HG02981 (cell line): ENCODE data around the gene TRMT11.
"Not testable (repeated sequence)": the region's sequence is repeated elsewhere in the genome, so short reads cannot be mapped to it uniquely, and the experiment has no call there.

Experiments used
- ATAC-seq: cut with Tn5 transposase; IDR thresholded peaks from one replicate; pipeline ENCODE4 v1.9.1; 2021; ENCODE audit warnings: mild to moderate bottlenecking, moderate library complexity; ENCODE audit not compliant: unreplicated experiment

TRMT11 gene

DNA sequence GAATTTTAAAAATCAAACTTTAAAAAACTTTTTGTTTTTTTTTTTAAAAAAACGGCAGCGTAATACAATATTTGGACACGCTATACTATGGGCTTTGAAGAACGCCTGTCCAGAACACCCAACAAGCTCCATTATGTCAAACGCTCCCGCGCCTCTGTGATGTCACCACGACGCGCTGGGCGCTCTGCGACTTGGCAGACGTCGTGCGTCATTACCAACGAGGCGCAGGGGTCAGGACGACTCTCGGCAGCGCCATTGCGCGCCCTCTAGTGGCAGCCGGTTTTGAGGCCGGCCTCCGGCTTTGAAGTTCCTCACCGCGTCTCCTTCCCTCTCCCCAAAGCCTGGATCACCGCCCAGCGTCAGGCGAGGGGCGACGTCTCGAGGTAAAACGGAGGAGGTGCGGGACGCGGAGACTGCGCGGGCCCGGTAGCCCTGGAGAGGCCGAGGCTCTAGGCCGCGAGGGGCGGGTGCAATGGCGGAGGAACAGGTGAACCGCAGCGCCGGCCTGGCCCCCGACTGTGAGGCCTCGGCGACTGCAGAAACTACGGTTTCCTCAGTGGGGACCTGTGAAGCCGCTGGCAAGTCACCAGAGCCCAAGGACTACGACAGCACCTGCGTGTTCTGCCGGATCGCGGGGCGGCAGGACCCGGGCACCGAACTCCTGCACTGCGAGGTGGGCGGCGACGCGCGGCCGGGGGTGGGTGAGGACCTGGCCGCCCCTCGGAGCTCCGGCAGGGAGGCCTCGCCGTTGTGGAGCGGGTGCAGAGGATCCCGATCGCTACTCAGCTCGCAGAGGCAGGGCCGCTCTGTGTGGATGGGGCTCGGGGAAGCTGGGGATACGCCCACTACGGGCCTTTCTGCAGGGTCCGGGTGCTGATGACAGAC lies 29.6 kb upstream of the TRMT11 start, which contains the start of gene HINT3:
Gene HINT3, plus strand, starts transcription at position 265 of the 885 bp plus-strand sequence. Its CDS starts 208 bp downstream, at position 473.
- peak; percentile 88 for ATAC-seq

DNA sequence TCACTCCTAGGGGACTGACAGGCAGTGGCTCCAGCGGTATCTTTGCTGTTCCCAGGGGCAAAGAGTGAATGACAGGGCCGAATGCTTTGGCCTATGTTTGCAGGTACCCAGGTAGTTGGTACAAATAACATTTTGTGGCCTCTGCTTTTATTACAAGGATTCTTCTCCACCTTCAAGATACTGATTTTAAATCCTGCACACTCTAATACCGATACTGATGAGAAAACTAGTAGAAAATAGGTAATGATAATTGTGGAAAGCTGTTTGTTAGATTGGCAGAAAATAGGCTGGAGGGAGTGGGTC lies 29.0 kb upstream of the TRMT11 start:
- ATAC-seq: no peak

DNA sequence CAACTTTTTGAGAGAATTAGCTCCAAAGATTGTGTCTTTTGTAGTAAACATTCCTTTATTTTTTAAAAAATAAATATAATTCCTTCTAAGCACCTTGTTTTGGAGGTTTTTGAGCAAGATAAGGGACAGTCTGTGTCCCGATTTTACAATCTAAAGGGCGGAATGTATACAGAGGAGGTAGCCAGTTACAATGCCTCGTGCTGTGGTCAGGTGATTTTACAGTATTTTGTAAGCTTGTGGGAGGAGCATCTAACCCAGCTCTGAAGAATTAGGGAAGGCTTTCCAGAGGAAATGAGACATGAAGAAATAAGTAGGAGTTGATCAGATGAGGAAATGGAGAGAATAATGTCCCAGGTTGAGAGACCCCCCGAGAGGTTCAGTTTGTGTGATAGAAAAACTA lies 28.5 kb upstream of the TRMT11 start:
- ATAC-seq: no peak

DNA sequence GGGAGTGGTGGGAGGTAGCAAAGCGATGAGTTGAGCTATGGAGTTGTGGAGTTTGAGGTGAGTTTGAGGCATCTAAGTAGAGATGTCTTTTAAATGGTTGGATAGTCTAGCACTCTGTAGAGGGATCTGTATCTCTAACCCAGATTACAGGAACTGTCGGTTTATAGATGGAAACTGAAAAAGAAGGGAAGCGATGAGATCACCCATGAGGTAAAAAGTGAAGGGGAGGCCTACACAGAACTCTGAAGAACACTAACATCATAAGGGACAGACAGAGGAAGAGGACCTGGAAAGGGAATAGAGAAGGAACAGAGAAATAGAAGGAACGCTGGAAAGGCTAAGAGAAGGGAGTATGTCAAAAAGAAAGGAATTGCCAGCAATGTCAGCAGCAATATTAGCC lies 27.3 kb upstream of the TRMT11 start:
- ATAC-seq: no peak

DNA sequence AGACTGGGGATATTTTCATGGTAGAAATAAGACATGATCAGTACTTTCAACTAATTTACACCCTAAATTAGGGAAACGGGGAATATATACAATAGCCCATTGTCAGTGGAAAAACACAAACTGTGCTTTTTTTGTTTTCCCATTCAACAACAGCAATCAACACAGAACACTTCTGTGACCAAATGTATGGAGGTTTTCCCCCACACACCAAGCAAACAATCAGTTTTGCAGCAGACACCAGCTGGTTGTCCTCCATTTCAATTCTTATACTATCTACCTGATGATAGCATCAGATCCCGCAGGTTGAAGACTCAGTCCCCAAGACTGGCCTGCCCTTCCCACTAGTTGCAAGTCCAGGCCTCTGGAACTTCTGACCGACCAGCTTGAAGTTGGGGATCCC lies 25.2 kb upstream of the TRMT11 start:
- ATAC-seq: no peak

DNA sequence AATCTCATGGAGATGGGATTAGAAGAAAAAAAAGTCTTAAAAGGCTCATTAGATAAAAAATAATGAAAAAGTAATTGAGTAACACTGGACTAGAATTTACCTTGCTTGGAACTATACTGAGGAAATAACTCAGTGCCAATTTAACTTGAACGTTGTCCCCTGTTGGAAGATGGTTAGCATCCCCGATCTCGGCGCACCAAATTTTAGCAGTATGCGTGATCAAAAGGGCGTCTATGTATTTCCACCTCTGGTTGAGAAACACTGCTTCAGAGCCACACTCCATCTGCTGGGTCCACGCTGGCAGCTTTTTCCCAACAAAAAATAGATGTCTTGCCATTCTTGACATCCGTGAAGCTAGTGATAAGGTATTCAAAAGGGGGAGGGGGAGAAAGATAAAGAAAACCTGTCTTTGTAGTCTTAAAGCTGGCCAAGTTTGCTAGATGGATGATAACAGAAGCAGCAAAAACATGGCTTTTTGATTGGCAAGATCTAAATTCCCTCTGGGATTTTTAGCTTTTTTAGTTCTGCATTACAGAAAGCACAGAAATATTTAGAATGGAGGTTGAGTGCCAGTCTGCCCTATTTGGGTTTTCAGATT lies 23.3 kb upstream of the TRMT11 start:
- no peak for ATAC-seq

DNA sequence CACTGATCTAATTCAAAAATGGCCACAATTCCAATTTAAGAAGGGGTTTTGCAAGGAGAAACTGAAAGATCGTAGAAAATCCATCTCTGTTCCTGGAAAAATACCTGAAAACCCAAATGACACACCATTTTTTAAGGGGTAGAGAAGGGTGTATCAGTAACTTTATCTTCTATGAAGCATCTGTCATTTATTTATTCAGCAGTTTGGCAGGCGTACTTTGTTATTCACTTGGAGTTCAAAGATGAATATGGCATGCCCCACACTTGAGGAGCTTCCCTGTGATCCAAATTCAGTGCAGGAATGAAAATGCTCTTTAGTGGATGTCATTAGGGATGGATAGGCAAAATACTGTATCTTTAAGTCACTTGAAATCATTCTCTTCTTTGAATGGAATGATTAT lies 22.5 kb upstream of the TRMT11 start:
- ATAC-seq: no peak

DNA sequence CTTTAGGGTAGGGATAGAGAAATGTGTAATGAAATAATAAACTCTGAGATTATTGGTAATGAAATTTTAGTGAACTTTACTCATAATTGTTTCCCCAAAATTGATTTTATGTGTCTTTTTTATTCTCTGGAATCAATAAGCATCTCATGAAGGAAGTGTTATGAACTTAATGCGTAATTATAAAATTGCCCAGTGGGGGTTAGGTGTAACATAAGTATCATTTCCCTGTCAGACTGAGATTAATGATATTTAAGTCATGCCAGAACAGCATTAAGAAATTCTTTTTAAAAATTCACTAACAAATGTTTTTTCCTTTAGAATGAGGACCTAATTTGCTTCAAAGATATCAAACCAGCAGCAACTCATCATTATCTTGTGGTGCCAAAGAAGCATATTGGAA lies 19.8 kb upstream of the TRMT11 start:
- ATAC-seq: no peak

DNA sequence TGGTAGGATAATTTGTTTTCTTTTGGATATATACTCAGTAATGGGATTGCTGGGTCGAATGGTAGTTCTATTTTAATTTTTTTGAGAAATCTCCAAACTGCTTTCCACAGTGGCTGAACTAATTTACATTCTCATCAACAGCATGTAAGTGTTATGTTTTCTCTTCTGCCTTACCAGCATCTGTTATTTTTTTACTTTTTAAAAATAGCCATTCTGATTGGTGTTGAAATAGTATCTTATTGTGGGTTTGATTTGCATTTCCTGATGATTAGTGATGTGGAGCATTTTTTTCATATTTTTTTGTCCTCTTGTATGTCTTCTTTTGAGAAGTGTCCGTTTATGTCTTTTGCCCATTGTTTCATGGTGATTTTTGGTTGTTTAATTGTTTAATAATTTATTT lies 17.8 kb upstream of the TRMT11 start:
- no peak for ATAC-seq

DNA sequence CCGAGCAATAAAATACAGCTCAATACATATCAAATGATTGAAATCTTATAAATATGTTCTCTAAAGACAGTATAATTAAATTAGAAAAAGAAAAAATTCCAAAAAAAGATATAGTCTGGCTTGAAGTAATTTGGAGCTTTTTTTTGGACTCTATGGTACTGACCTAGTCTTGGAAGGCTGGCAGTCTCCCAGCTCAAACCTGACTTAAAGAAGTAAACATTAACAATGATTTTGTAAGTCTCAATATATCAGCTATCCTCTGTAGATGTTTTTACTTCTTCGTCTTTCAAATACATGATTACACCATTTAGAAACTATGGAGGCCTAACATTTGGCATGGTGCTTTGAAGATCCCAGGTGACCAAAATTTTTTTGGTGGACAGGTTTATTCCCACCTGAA lies 15.6 kb upstream of the TRMT11 start:
- ATAC-seq: no peak

DNA sequence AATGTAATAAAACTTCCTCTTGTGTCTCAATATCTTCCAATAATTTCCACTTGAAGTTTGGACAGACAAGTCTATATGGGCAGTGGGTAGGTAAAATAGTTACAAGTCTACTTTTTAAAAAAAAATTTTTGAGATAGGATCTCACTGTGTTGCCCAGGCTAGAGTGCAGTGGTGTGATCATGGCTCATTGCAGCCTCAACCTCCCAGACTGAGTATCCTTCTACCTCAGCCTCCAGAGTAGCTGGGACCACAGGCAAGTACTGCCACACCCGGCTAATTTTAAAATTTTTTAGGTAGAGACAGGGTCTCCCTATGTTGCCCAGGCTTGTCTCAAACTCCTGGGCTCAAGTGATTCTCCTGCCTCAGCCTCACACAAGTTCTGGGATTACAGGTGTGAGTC lies 13.9 kb upstream of the TRMT11 start:
- not testable (repeated sequence) for ATAC-seq

DNA sequence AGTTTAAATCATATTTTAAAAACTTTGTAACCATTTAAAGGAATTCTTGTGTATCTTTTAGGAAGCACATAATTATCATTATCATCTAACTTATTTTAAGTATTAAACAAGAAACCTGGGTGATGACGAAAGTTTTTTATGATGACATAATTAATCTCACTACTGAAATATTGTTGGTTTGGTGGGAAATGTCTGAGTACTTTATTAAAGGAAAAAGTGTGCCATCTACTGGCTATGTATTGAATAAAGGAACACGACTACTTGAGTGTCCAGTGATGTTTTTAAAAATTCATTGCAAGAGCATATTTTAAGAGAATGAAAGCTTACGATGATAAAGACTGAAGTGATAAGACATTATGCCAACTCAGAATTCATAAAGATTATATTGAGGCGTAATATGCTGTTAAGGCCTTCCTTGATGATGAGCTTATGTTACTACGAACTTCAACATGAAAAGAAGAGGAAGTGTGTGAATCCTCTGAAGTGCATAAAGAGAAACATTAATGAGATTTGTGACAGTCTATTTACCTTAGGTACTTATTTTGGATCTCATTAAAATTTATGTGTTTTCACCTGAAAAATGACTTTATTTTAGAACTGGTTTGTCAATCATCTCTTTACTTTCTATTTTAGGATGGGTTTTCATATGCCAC lies 12.0 kb upstream of the TRMT11 start:
- no peak for ATAC-seq

DNA sequence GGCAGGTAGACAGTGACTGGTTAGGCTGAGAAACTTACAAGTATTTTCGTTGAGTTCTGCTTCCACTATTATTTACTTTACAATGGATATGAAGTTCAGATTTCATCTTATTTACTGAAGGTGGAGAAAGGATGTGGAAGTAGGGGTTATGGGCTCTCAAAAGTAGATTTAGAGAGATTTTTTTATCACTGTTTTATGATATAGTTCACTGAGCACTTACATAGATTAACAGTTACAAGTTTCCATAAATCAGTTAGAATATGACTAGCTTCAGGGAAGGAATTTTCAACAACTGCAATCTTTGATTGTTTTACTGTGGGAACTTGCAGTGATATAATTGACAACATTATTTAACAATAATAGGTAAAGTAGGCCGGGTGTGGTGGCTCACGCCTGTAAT lies 7.2 kb upstream of the TRMT11 start:
- no peak for ATAC-seq

DNA sequence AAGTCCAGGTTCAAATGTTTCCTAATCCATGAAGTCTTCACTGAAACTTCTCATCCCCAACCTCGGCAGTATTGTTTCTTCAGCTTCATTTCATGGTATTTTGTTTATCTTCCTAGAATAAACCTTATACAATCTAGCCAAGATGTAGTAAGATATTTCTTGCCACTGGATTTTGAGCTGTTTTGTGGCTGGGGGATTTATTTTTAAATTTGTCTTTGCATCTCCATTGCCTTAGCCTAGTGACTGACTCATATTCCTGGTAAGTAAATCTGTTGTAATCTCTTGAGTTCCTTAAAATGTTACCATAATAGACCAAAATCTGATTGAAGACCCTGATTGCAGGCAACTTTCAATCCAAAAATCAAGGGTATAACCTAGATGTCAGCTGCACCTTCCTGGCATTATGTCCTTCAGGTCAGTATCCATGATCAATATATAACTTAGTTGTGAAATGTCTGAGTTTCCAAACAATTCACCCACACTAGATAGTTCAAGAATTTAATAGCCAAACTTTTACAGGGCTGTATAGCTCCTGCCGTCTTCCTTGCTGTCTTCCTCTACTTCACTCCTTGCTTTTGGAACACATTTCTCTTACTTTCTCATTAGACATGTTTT lies 4.7 kb upstream of the TRMT11 start:
- no peak for ATAC-seq

DNA sequence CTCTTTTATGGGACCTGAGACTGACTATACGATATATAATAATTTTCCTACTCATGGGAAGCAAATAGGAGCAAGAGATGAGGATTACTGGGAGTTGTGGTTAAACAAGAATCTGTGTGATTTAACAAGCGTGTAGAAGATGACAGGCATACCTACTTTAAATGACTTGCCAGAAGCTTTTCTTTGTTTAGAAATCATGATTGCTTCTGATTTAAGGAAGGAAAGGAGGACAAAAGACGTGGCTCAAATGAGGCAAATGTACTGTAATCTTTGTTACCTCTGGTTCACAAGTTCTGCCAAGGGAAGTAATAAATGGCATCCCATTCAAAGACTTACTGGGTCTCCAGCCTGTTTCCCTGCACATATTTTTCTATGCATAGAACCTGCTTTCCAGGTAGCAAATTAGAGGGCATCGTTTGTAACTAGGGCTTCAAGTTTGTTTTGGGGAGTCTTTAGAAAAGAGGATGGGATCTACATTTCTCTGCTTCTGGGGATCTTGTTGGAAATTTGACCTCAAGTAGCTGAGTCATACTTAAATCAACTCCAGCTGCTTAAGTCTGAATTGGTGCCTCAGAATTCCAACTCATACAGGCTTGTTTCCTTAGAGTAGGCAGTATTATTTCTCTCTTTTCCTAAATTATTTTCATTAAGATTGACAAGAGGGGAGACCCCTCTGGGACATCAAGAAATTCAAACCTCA lies 2.9 kb upstream of the TRMT11 start:
- ATAC-seq: no peak

DNA sequence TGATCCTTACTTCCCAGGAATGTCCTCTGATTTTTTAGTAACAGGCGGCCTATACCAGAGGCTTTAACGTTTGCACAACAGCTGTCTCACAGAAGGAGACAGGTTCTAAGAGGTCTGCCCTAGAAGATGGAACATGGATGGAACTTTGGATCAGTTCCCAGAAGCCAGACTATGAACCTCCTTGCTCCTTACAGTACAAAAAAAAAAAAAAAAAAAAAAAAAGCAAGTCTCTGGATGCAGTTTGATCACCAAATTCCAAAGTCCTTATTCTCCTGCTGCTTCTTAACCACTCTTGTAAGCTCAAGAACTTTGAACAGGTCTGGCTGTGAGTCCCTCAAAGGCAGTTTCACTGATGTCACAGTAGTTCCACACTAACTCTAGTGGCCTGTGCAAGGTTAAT lies 2.0 kb upstream of the TRMT11 start:
- ATAC-seq: no peak

DNA sequence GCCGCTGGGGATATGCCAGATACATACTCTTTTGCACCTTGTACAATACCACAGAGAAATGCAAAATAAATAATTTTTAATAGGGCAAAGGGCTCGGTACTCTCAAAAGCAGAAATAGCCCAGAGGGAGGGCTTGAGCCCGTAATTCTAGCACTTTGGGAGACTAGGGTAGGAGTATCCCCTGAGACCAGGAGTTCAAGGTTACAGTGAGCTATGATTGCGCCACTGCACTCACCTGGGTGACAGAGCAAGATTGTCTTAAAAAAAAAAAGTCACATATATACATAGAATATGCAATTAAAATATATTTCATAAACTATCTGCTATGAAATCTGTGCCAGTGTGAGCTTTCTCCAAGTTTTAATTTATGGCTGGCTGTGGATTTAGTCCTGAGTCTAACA lies 818 bp upstream of the TRMT11 start:
- ATAC-seq: no peak

DNA sequence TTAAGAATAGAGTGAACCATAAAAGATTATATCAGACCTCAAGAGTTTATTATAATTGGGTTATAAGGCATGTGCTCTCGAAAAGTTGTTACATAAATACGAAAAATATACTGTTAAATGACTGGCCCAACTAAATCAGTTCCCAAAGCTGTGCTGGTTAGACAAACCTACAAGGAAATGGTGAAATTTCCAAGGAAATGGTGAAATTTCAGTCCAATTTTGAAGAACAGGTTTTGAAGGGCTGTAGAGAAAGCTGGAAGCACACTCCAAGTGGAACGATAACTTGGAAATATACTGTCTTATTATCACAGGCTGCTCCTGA lies 400 bp upstream of the TRMT11 start:
- ATAC-seq: no peak

DNA sequence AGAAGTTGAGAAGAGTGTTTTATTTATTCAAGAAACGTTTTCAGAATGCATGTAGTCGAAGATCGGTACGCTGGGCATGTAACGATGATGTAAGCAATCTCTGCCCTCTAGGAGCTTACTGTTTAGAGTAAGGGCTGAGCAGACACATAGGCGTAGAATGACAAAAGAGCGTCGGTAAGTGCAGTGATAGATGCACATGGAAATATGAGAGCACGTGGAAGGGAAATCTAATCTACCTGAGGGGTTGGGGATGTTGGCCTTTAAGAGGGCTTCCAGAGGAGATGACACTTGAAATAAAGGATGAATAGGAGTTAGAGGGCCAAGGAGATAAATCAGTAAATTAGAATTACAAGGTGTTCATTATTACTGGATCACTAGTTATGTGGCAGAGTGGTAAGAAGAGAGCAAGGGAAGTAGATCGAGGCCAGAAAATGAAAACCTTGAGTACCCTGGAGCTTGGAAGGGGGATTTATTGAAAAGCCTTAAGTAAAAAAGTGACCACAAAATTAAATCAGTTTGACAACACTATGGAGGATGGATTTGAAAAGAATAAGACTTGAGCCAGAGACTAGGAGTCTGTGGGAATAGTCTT lies 782 bp downstream of the TRMT11 start:
- peak; percentile 32 for ATAC-seq

DNA sequence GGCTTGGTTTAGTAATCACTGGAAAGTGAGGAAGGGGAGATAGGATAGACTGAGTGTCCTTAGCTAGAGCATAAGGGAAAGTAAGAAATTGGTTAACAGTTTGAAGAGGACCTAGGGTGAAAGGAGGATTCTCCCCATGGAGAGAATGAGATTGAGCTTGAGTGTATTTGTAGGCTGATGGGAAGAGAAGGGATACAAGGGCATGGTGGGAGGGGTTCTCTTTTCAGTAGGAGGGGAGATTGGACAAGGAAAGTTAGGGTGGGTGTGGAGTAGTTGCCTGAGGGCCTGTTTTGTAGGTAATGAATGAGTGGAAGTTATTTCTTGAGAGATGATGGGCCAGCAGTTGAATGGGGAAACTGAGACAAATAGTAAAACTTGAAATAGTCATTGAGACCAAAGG lies 1.9 kb downstream of the TRMT11 start:
- no peak for ATAC-seq

DNA sequence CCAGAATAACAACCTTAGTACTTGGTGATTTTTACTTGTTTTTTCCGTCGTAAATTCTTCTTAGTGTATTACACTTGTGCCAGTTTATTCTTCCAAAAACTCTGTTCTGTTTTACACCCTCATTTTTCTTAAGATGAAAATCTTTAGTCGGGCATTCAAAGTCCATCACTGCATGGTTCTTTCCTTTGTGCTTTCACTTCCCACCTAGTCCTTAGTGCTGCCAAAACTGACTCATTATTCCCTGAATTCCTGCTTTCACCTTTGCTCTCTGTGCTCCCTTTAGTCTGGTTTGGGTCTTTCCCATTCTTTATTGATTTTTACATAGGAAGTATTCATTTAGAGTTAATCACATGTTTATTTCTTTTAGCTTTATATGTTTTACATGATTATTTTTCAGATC lies 3.3 kb downstream of the TRMT11 start:
- ATAC-seq: no peak
